Activated CD8-positive, alpha-beta memory T cell treated with anti-CD3 and anti-CD28 coated beads, Interleukin-2, amount 50 U/mL, for 1 hour (primary cell): ENCODE results near the gene LRP1-AS.

ENCODE experiments used
- DNase-seq: peaks from one replicate; pipeline ENCODE4 v3.0.0-alpha.2; 2020; ENCODE audit errors: extremely low read depth

LRP1-AS gene

GRCh38 chr12:57180321-57180989 is 33.0 kb upstream of the LRP1-AS start:
- no peak for DNase-seq

DNA sequence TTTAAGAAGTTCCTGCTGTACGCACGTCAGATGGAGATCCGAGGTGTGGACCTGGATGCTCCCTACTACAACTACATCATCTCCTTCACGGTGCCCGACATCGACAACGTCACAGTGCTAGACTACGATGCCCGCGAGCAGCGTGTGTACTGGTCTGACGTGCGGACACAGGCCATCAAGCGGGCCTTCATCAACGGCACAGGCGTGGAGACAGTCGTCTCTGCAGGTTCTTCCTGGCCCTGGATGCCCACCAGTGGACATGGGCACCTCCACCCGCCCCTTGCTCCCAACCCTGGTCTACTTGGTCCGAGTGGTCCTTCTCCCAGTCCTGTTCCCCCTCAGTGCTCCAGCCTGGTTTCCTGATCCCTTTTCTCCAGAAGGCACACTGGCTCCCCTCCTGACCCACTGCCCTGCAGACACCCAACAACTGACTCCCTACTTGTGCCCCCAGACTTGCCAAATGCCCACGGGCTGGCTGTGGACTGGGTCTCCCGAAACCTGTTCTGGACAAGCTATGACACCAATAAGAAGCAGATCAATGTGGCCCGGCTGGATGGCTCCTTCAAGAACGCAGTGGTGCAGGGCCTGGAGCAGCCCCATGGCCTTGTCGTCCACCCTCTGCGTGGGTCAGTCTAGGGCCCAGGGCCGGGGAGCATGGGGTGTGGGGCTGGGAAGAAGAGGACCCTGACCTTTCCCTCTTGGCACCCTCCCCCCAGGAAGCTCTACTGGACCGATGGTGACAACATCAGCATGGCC is 32.1 kb upstream of the LRP1-AS start:
- DNase-seq, result no peak

GRCh38 chr12:57178213-57178612 is 30.8 kb upstream of the LRP1-AS start:
- DNase-seq, result no peak

GRCh38 chr12:57177354-57177753 is 29.9 kb upstream of the LRP1-AS start:
- no peak for DNase-seq

DNA sequence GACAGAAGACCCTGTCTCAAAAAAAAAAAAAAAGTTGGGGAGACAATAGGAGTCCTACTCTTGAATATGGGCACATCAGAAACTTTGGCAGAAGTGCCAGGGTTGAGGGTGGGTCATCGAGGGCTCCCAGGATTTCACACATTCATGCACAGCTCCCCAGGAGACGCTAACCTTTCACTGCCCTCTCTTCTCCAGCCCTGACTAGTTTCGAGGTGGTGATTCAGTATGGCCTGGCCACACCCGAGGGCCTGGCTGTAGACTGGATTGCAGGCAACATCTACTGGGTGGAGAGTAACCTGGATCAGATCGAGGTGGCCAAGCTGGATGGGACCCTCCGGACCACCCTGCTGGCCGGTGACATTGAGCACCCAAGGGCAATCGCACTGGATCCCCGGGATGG is 29.4 kb upstream of the LRP1-AS start:
- DNase-seq, result no peak

DNA sequence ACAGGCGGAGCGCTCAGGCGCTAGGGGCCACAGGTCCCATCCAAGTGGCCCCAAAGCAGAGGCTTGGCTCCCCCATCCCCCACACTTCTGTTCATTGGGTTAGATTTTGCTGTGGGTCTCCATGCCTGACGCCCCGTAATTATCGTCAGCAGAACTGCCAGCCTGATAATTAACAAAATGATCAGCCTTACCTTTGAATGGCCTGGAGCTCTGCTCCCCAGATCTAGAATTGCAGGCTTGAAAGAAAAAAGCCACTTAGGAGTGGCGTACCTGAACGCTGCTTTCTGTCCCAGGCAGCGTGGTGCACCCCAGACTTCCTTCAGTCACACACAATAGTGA is 28.7 kb upstream of the LRP1-AS start:
- DNase-seq, result no peak

DNA sequence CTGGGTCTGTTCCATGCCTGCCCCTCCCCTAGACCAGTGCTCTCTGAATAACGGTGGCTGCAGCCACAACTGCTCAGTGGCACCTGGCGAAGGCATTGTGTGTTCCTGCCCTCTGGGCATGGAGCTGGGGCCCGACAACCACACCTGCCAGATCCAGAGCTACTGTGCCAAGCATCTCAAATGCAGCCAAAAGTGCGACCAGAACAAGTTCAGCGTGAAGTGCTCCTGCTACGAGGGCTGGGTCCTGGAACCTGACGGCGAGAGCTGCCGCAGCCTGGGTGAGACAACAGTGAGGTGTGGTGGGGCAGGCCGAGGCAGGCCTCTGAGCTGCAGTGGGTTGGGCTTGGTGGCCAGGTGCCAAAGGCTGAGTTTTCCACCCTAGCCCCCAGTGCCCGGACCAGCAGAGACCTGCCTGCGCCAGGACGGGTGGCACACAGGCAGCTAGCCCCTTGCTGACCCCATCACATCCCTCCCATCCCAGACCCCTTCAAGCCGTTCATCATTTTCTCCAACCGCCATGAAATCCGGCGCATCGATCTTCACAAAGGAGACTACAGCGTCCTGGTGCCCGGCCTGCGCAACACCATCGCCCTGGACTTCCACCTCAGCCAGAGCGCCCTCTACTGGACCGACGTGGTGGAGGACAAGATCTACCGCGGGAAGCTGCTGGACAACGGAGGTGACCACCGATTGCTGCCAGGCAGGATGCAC is 28.2 kb upstream of the LRP1-AS start:
- DNase-seq, result no peak

GRCh38 chr12:57173683-57174082 is 26.3 kb upstream of the LRP1-AS start:
- no peak for DNase-seq

DNA sequence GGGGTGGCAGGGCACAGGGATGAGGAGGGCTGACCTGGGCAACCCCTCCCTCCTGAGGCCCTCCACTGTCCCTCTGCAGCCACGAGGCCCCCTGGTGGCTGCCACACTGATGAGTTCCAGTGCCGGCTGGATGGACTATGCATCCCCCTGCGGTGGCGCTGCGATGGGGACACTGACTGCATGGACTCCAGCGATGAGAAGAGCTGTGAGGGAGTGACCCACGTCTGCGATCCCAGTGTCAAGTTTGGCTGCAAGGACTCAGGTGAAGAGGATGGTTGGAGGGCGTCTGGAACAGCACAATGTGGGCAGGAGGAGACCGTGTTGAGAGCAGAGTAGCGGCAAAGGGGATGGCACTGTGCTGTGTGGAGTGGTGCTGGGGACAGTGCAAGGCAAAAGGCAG is 25.7 kb upstream of the LRP1-AS start:
- no peak for DNase-seq

DNA sequence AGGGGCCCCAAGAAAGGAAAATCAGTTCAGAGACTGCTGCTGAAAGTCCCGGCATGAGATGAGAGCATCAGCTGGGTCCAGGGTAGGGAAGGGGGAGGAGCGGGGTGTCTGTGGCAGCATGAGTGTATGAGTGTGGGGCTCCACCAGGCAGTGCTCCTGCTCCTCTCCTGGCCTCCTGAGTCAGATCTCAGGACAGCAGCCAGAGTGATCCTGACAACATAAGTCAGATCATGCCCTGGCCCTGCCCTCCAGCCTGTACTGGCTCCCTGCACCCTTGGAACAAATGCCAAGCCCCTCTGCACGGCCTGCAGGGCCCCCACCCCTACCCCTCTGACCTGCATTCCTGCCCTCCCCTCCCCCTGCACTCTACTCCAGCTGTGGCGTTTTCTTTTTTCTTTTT is 24.2 kb upstream of the LRP1-AS start:
- no peak for DNase-seq

- no peak for DNase-seq
Observed at GRCh38 chr12:57170927-57171326, 23.5 kb upstream of the LRP1-AS start.

GRCh38 chr12:57170408-57170807 is 23.0 kb upstream of the LRP1-AS start:
- no peak for DNase-seq

GRCh38 chr12:57169969-57170368 is 22.6 kb upstream of the LRP1-AS start:
- no peak for DNase-seq

DNA sequence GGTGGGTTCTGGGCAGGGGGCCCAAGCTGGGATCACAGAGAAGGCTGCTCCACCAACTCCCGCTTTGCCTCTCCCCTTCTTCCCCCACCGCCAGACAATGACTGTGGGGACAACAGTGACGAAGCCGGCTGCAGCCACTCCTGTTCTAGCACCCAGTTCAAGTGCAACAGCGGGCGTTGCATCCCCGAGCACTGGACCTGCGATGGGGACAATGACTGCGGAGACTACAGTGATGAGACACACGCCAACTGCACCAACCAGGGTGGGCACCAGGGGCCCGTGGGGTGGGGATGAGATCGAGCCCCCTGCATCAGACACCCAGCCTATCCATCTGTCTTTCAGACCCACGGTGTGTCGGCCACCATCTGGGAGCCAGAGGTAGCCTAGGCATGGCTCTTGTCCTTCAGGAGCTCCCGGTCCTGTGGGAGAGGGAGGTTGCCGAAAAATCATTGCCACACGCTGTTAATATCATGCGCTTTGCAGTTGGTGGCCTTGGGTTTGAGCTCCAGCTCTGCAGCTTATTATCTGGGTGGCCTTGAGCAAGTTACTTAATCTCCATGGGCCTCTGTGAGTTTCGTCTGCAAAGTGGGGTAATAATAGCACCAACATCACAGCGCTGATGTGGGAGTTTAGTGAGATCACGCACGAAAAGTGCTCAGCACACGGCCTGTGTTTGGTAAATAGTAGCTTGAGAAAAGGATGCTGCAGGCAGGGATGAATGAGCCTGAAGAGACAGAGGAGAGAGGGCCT is 21.8 kb upstream of the LRP1-AS start:
- DNase-seq, result no peak

- no peak for DNase-seq
Observed at GRCh38 chr12:57168058-57168457, 20.6 kb upstream of the LRP1-AS start.

- no peak for DNase-seq
Observed at GRCh38 chr12:57166971-57167371, 19.6 kb upstream of the LRP1-AS start.

DNA sequence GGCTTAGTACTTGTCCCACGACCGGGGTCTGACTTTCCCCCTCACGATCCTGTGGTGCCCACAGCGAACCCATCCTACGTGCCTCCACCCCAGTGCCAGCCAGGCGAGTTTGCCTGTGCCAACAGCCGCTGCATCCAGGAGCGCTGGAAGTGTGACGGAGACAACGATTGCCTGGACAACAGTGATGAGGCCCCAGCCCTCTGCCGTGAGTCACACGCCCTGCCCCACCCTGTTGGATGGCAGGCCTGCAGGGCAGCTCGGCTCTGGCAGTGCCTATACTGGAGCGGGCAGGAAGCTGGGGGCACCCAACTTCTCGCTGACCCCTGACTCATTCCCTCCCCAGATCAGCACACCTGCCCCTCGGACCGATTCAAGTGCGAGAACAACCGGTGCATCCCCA is 18.3 kb upstream of the LRP1-AS start:
- no peak for DNase-seq

- no peak for DNase-seq
Observed at GRCh38 chr12:57164966-57165625, 17.7 kb upstream of the LRP1-AS start.

GRCh38 chr12:57164454-57164853 is 17.0 kb upstream of the LRP1-AS start:
- no peak for DNase-seq

DNA sequence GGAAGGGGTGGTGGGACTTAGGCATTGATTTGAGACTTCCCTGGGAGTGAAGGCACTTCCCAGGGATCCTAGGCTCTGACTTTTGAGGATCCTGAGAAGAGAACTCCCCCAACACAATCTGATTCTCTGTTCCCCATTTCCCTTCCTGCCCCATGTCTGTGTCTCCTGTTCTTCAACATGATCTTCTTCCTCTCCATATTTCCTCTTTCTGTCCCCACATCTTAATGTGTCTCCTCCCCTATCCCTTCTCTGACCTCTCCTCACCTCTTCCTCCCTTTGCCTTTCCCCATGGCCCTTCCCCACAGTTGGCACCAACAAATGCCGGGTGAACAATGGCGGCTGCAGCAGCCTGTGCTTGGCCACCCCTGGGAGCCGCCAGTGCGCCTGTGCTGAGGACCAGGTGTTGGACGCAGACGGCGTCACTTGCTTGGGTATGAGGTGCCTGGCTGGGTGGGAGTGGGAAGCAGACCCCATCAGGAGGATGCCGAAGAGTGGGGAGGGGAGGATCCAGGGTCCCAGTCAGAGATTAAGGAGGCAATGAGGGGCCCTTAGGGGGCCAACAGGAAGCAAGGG is 15.2 kb upstream of the LRP1-AS start:
- no peak for DNase-seq

DNA sequence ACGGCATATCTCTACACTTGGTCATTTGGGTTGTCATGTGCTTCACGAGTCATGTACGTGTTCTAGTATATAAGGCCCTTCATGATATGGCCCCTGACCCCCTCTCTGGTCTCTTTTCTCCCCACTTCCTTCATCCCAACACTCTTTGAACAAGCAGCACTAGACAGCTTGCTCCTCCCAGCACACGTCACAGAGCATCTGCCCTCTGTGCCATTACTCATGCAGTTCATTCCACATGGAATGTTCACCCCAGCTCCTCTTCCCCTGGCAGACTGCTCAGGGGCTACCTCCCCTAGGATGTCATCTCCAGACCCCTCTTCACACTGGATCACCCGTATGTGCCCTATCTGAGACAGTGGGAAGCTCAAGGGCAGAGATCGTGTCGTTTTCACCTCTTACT is 14.1 kb upstream of the LRP1-AS start:
- DNase-seq, result no peak
